ENCODE data around the gene VIPAS39.

The VIPAS39 gene

DNA sequence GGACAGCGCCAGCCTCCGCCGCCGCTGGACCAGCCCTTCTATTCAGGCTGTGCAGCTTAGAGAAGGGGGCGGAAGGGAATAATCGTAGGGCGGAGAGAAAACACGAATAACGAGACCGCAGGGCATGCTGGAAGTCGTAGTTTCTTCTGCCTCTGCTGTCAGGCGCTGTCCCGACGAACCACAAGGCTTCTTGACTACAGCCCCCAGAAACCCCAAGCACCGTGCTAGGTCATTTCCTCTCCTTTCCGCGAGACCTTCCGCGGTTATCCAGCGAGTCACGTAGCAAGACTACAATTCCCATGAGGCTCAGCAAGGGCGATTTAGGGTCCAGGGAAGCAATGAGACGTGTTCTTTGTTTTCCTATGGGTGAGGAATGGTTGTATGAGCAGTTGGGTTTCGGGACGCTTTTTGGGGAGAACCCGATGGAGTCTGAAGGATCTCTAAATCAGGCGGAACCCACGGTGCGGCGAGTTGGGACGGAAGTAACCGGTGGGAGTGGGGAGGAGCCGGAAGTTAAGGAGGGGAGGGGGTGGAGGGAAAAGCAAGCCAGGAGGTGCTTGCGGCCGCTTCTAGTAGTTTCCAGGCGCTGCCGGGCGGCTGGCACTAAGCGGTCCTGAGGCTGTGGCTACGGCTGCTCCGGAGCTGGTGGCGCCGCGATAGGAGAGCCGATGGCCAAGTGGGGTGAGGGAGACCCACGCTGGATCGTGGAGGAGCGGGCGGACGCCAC lies at the start of gene VIPAS39, which contains the start of gene AHSA1:
VIPAS39 (minus strand) TSS at position 80 of the 727 bp plus-strand sequence. CDS start 3,499 bp downstream, outside the sequence.
AHSA1 (plus strand) TSS at position 572 of the 727 bp plus-strand sequence; CDS start at position 669, 97 bp downstream.
- DNase-seq (ENCODE audit: low read depth), result peak; percentile 93

- no peak for DNase-seq (ENCODE audit: low read depth)
Observed at GRCh38 chr14:77505031-77505430, 47.6 kb upstream of the VIPAS39 start.

GRCh38 chr14:77503138-77503537 lies 45.7 kb upstream of the VIPAS39 start:
- no peak for DNase-seq (ENCODE audit: low read depth)

DNA sequence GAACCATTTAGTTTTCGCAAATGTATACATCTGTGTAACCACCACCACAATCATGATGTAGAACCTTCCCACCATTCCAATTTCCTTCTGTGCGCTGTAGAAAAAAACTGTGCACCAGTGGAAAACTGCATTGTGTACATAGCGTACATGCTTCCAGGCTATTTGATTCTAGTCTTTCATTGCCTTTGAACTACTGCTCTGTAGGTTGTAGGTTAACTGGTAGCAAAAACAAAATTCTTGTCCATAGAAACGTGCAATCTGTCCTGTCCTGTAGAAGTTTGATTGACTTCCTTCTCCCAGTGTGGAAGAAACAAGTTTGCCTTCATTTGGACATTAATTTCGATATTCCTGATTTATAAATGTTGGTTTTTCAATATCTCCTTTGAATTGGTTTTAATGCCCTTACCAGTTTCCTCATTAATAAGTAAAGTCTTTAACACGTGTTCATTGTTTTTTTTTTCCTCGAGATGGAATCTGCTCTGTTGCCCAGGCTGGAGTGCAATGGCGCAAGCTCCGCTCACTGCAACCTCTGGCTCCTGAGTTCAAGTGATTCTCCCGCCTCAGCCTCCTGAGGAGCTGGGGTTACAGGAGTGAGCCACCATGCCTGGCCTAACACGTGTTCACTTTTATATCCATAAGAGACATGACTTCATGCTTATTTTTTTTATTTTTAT lies 44.8 kb upstream of the VIPAS39 start:
- no peak for DNase-seq (ENCODE audit: low read depth)

- no peak for DNase-seq (ENCODE audit: low read depth)
Observed at GRCh38 chr14:77498984-77499527, 41.7 kb upstream of the VIPAS39 start.

- peak; percentile 26 for DNase-seq (ENCODE audit: low read depth)
Observed at GRCh38 chr14:77498120-77498979, 40.9 kb upstream of the VIPAS39 start, which contains the start of gene ISM2. ISM2 (minus strand) TSS chr14:77498816; CDS start chr14:77498793, 23 bp downstream.

DNA sequence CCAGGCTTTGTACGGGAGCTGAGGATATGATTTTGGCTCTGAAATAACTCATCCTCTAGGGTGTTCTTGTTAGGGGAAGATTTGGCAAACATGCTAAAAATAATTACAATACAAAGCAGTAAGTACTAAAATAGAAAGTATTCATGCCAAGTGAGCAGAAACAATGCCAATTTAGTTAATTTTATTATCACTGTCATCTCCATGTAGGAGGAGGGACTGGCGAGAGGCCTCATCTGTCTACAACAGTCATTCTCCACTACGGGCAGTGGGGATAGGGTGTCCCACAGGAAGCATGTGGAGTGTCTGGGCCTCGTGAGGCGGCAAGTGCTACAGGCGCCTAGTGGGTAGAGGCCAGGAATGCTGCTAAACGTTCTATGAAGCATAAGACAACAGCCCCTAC lies 37.9 kb upstream of the VIPAS39 start:
- no peak for DNase-seq (ENCODE audit: low read depth)

DNA sequence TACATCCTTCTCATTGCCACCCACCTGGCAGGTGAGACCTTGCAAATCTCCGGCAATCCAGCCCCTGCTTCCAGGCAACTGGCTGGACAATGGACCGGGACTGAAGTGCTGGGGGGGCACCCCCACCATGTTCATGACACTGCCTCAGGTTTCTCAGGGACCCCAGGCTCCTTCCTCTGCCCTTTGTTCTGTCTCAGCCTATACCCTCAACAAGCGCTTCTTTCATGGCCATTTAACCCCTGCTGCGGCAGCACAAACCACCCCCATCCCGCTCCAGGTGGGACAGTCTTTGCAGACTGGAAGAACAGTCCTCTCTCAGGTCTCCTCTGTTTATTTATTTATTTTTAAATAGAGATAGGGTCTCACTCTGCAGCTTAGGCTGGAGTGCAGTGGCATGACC lies 33.7 kb upstream of the VIPAS39 start:
- no peak for DNase-seq (ENCODE audit: low read depth)

DNA sequence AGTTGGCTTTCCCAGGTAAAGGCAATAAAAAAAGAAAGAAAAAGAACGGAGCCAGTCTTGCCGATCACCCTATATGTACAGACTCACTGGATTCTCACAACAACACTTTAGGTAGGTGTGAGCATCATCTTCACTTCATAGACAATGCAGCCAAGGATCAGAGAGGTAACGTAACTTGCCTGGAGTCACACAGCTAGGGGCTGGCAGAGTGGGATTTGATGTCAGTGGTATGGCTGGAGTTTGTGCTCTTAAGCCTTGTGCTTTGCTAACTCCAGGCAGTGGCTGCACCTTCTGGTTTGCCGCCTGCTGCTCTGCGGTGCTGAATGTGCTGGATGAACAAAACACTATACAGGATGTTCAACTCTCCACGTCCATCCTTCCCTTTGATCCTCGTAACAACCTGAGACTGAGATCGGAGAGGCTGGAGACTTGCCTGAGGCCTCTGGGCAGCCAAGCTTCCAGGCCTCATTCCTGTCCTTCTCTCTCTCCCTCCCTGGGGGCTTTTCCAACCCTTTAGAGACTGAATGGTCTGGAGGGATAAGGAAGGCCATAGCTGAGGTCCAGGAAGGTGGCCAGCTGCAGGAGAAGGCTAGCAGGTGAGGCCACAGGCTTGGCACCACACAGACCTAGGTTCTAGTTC lies 33.1 kb upstream of the VIPAS39 start:
- DNase-seq (ENCODE audit: low read depth), result no peak

- DNase-seq (ENCODE audit: low read depth), result no peak
Observed at GRCh38 chr14:77489041-77489440, 31.6 kb upstream of the VIPAS39 start.

DNA sequence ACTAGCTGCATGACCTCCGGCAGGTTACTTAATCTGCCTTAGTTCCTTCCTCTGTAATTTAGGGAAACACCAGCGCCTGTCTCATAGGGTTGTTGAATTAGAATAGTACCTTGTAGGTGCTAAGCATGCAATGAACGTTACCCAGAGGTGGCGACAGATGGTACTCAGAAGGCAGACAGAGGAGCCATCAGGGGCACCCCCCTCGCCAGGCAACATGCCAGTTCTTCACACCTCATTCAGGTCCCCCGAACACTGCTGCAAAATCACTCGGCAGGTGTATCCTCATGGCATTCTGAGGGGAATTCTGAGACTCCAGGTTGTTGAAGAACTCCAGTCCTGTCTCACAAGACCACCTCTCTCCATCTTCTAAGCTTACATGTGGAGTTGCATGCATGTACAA lies 31.2 kb upstream of the VIPAS39 start:
- no peak for DNase-seq (ENCODE audit: low read depth)

DNA sequence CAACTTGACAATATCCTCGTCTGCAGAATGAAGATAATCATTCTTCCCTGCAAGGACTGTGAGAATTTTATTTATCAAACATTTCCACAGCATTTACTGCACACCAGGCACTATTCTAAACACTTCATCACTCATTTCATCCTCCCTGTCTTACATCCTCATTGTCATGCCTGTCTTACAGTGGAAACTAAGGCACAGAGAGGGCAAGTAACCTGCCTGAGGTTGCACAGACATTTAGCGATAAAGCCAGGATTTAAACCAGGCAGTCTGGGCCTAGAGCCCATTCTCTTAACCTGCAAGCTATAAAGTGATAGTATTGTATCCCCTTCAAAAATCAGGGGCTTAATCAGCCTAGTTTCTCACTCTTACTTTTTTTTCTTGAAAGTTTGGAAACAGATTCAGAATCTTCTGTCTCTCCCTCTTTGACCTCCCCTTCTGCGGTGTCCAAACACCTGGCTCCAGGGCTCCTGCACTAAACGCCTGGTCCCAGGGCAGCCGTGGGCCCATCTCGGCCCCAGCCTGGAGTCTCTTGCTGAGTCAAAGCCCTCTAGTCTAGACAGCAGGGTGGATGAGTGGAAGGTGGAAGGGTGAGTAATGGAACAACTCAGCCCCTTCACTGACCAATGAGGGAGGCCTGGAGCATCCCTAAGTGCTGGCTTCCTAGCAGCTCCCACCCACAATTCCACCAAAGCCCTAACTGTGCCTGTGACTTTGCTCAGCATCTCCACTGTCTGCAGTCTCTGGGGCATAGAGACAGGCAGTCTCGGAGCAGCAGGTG lies 28.7 kb upstream of the VIPAS39 start:
- DNase-seq (ENCODE audit: low read depth), result no peak

DNA sequence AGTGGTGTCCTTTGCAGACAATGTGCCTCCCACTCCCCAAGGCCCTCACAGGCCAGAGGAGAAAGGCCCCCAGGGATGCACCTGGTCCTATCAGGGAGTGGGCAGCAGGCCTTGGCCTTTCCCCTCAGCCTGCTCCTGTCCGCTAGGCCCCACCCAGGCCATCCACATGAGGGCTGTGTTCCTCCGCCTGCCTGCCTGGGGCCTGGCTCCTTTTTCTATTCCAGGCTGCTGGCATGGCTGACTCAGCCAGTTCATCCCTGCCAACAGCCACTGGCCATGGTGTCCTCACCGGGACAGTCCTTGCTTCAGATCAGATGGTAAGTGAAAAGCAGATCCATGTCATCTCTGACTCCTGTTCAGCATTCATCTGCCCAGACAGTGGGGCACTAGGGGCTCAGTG lies 27.9 kb upstream of the VIPAS39 start:
- DNase-seq (ENCODE audit: low read depth), result no peak

DNA sequence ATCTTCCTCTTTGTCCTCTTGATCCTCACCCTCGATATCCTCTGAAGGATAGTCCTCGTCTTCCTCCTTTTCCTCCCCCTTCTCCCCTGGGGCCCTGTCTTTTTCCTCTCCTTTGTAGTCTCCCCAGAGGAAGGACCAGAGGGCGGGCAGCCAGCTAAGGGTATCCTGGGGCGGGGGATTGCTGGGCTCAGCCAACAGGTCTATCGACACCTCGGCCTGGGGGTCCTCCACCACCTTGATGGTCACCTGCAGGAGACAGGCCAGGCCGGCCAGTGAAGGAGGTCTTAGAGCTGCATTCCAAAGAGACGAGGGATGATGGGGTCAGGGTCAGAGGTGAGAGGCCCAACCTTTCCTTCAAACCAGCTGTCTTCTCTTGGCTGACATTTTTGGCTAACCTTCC lies 25.0 kb upstream of the VIPAS39 start:
- DNase-seq (ENCODE audit: low read depth), result no peak

DNA sequence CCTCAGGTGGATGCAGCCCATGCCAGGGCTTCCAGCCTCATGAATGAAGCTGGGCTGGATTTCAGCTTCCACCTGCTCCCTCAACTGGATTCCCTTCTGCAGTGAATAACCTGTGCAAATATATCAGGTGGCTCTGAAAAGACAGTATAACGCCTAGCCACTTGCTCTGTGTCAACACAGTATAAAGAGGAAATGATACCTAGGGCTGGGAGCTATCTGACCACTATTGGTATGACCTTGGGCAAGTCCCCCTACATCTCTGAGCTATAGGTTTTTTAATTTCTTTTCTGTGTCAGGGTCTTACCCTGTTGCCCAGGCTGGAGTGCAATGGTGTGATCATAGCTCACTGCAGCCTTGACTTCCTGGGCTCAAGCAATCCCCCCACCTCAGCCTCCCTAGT lies 21.4 kb upstream of the VIPAS39 start:
- DNase-seq (ENCODE audit: low read depth), result no peak

DNA sequence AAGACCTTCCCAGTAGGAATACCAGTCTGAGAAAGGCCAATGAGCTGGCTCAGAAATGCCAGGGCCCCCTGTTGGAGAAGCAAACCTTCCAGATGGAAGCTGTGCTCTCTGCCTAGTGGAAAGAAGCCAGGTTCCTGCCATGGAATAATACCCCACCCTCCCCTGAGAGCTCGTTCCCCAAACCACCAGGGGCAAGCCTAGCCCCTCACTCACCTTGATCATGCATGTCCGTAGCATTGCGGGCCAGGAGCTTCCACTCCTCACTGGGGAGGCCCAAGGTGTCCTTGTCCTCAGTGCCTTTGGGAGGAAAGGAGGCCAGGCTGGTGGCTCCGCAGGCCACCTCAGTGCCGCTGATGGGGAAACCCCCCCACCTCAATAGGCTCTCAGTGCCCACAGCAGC lies 20.6 kb upstream of the VIPAS39 start:
- DNase-seq (ENCODE audit: low read depth), result no peak

DNA sequence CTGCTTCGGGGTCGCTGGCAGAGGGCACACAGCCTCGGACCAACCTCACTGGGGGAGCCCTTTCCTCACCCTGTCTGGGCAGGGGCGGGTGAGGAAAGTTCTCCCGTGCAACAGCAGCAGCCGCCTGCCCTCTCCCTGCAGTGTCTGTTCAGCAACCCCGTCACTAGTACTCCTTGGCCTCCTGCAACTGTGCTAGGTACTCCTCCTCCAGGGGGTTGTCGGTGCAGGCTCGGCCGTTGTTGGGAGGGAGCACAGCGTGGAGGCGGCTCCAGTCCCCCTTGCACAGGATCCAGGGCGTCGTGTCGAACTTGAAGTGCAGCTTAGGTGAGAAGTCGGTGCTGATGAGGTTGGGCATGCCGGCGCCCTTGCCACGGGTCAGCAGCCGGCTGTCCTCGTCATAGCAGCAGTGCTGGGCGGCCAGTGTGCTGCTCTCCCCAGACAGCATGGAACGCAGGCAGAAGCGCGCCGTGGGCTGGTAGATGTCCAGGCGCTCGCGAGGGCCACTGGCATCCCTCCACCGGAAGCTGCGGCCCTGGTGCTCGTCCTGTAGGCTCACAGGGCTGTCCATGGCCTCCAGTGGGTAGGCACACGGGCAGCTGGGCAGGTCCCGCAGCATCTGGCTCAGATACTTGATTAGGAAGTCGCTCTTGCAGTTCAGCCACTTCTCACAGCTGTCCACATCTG lies 18.2 kb upstream of the VIPAS39 start:
- no peak for DNase-seq (ENCODE audit: low read depth)

DNA sequence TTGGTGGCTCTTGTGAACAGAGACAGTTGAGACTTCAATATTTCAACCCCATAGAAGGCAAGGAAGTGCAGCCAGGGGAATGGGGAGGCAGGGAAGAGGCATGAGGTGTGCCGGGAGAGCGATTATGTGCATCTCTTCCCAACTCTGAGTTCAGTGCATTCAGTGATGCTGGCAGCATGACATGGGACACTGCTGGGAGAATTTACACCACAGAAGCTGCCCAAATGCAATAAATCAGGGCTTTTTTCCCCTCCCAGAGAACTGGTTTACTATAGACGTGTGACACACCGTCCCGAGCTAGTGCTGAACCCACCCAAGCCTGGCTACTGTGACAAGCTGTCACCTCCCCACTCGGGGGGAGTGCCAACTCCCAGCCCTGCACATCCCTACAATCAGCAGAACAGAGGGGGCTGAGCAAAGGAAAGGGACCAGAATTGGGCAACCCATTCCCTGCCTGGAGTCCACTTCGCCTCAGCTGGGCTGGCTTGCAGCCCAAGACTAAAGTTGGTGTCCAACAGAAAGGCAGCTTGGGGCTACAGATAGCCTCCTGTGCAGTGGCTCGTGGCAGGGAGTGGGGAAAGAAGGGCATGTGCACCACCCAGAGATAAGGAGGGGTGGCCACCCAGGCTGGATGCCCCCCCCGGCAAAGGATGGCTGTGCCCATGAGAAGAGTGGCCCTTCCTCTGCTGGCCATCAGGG lies 17.2 kb upstream of the VIPAS39 start:
- no peak for DNase-seq (ENCODE audit: low read depth)

GRCh38 chr14:77473921-77474320 lies 16.5 kb upstream of the VIPAS39 start:
- DNase-seq (ENCODE audit: low read depth), result no peak
